ENCODE results near the gene GBP1.
"Not testable (repeated sequence)": the region's sequence is repeated elsewhere in the genome, so short reads cannot be mapped to it uniquely, and the experiment has no call there.

- TF ChIP-seq EP300, POLR2A, CTCF (IDR thresholded peaks at IDR 0.05): not testable (repeated sequence)
These were observed 46.7 kb downstream of the GBP1 start for GRCh38 chr1:89018318-89018717.
